Measurements from ENCODE around the gene TENM4. TPM values are rescaled to one million over a fixed set of nuclear protein-coding genes. Genes with fewer than 3 reads are reported as not detected.

Gene TENM4
- total and polyA plus RNA-seq, 2 of the 8 experiments (the other 6 are each of a cell fraction or from before 2014, with no cell fraction given) = 3.5 to 7.2 TPM

- Histone ChIP-seq H2BK5ac (ENCODE audit: low read depth, low read length) (no peak overlapping the region), H4K8ac (ENCODE audit: extremely low read depth, insufficient read depth, low read length) (no peak overlapping the region), H2BK120ac (replicated peaks; ENCODE audit: low read depth, low read length) (no peak overlapping the region), H3K36me3 (ENCODE audit: control insufficient read depth in 2 of 4, insufficient read depth in 4 of 4, low read length in 3 of 4) (no peaks in the 10 kb centered on the region), H3K27me3 (replicated peaks in 1 of 4; ENCODE audit: control insufficient read depth in 3 of 4, extremely low read depth in 1 of 4, insufficient read depth in 3 of 4, low read length in 3 of 4) (no peaks in the 10 kb centered on the region), H4K20me1 (replicated peaks in 1 of 2; ENCODE audit: control insufficient read depth in 1 of 2, insufficient read depth in 2 of 2, low read length in 2 of 2) (no peaks in the 10 kb centered on the region), H3K4me3 (ENCODE audit: extremely low read depth in 1 of 4, insufficient read depth in 2 of 4, low read depth in 3 of 4, low read length in 4 of 4) (no peak overlapping the region), H3K18ac (ENCODE audit: extremely low read depth, low read length) (no peak overlapping the region), H3K9ac (replicated peaks in 1 of 4; ENCODE audit: extremely low read depth in 1 of 4, low read depth in 3 of 4, low read length in 3 of 4) (no peak overlapping the region), H3K79me2 (ENCODE audit: control insufficient read depth in 1 of 2, insufficient read depth in 2 of 2, low read length in 2 of 2) (no peaks in the 10 kb centered on the region), H3K56ac (replicated peaks; ENCODE audit: insufficient read length, low read depth, low read length) (no peak overlapping the region), H3K27ac (ENCODE audit: low read depth, low read length) (no peak overlapping the region), H2AFZ (ENCODE audit: low read length) (no peak overlapping the region), H3K4me1 (replicated peaks in 1 of 4; ENCODE audit: control insufficient read depth in 3 of 4, insufficient read depth in 4 of 4, low read length in 3 of 4) (no peaks in the 10 kb centered on the region), H2BK15ac (ENCODE audit: low read length) (no peak overlapping the region), H2BK12ac (ENCODE audit: low read depth, low read length) (no peak overlapping the region), H4K5ac (ENCODE audit: insufficient read length, low read depth, low read length) (no peak overlapping the region), H3K4ac (replicated peaks; ENCODE audit: insufficient read length, low read depth, low read length) (no peak overlapping the region), H3K9me3 (ENCODE audit: insufficient read depth in 2 of 2, low read depth in 1 of 2, low read length in 1 of 2) (no peaks in the 10 kb centered on the region), H3K23ac (ENCODE audit: insufficient read length) (no peak overlapping the region), H3K14ac (ENCODE audit: insufficient read length) (no peak overlapping the region), H3K79me1 (ENCODE audit: low read depth, low read length) (no peaks in the 10 kb centered on the region), H3K23me2 (ENCODE audit: low read depth, low read length) (no peaks in the 10 kb centered on the region), H2BK20ac (ENCODE audit: low read length) (no peak overlapping the region), H2AK5ac (ENCODE audit: low read depth, low read length) (no peak overlapping the region), H3K4me2 (ENCODE audit: insufficient read depth in 1 of 2, low read depth in 2 of 2, low read length in 2 of 2) (no peak overlapping the region), H4K91ac (replicated peaks; ENCODE audit: insufficient read length, low read length) (no peak overlapping the region)
- ChIA-PET POLR2A (ENCODE audit: partially characterized antibody) (no interaction called here), CTCF (ENCODE audit: partially characterized antibody) (interaction anchor here (0.8 to 1.8 kb wide), 5 partner anchors 15 to 151 kb away, joined by 3 to 5 read pairs (median 3); no protein-coding TSS in a partner anchor)
- WGBS, 2 experiments (ENCODE audit: extremely low coverage in 1 of 2, insufficient coverage in 1 of 2, insufficient read length in 1 of 2, insufficient replicate concordance in 2 of 2, low coverage in 1 of 2, low lambda C conversion rate in 2 of 2, missing lambda C conversion rate in 1 of 2) = 92% methylated on average over 5 of the region's 5 CpGs; no CpG with 5 or more reads in 1 of the 2 experiments
- no peak for DNase-seq (ENCODE audit: low read depth in 1 of 2, low spot score in 2 of 2)
- FAIRE-seq = no peak
- TF ChIP-seq BACH1 (IDR thresholded peaks at IDR 0.05; ENCODE audit: low read length) = no peak
Measured at GRCh38 chr11:79249295-79249993, 191.4 kb downstream of the TENM4 start.
